CD4-positive, alpha-beta T cell treated with Interleukin-17A for 1 hour (primary cell): ENCODE data around the gene AASDH.

Experiments used
- DNase-seq: peaks from one replicate; pipeline ENCODE4 v3.0.0-alpha.2; 2020

Gene AASDH

DNA sequence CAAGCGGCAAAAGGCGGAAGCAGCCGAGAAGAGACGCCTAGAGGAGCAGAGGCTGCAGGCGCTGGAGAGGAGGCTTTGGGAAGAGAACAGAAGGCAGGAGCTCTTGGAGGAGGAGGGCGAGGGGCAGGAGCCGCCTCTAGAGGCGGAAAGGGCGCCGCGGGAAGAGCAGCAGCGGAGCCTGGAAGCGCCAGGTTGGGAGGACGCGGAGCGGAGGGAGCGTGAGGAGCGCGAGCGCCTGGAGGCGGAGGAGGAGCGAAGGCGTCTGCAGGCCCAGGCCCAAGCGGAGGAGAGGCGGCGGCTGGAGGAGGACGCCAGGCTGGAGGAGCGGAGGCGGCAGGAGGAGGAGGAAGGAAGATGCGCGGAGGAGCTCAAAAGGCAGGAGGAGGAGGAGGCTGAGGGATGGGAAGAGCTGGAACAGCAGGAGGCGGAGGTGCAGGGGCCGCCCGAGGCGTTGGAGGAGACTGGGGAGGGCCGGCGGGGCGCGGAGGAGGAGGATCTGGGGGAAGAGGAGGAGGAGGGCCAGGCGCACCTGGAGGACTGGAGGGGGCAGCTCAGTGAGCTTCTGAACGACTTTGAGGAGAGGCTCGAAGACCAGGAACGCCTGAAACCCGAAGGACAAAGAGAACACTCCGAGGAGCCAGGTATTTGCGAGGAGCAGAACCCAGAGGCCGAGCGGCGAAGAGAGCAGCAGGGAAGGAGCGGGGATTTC, 72.9 kb downstream of the AASDH start:
- no peak for DNase-seq

DNA sequence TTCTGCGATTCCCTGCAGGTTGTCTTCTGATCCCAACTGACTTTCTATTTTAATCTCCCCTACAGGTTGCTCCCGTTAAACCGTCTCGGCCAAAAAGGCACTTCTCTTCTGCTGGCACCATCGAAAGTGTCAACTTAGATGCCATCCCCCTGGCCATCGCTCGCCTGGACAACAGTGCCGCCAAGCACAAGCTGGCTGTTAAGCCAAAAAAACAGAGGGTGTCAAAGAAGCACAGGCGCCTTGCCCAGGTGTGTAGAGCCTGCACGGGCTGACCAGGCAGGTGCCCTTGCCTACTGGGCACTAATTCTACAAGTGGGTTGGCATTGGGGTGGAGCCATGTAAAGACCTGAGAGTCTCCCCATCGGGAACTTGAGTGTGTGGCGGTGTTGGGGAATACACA, 74.2 kb downstream of the AASDH start:
- no peak for DNase-seq

DNA sequence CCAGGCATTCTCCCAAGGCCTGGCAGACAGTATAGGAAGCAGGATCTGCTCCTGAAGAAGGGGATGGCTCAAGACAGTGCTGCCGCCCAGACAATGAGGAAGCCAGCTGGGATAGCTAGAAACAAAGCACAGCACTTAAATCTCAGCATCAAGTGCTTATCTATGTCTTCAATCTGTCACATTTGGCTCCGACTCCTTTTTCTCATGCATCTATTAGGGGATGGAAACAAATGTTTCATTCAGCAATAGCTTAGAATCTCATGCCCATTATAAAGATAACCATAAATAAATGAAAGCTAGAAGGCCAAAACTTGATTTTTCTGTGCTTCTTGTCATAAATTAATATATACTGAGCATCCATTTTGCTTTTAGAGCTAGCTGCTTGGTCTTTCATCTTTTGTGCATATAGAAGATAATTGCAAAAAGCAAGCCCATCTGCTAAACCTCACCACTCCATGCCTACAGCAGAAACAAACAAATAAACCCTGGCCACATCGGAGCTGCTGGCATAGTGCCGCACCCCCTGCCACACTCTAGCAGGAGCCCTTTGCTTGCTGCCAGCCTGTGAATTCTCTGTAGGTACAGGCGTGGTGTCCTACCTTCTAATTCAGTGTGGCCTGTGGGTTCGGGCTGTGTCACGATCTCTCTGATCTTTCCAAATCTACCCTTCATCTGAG, 75.9 kb downstream of the AASDH start:
- DNase-seq: no peak

- no peak for DNase-seq
These were observed 76.7 kb downstream of the AASDH start for GRCh38 chr4:56310401-56311125.

DNA sequence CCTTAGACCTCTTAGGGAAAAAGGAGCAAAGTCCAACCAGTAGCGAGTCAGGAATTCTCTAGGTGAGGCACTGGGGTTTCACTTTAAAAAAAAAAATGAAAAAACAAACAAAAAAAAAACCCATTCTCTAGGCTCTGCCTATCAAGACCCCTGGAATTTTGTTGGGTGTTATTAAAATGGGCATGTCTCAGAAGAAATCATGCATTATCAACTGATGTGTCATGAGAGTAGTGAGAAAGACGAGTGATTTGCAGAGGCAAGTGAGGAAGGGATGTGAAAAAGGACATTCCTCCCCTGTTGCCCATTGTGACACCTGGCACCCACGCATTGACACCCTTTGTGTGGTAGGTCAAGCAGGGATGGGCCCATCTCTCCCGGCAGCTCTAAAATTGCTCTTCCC, 78.9 kb downstream of the AASDH start:
- DNase-seq: no peak

DNA sequence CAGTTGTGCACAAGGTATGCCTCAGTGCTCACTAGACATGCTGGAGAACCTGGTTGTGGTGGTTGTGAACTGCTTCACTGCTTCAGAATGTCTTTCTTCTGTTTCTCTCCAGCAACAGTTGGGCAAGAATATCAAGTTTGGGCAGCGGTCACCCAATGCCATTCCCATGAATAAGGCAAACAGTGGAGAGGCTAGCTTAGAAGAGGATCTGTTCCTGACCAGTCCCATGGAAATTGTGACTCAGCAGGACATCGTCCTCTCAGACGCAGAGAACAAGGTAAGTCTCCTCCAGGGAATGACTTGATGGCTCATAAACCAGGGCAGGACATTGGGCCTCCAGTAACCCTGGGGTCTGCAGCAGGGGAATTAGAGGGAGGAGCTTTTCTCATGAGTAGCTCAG, 79.9 kb downstream of the AASDH start:
- DNase-seq: no peak

- DNase-seq: no peak
These were observed 81.9 kb downstream of the AASDH start for GRCh38 chr4:56305390-56305789.

GRCh38 chr4:56303921-56304320, 83.4 kb downstream of the AASDH start:
- DNase-seq: no peak

- DNase-seq: no peak
These were observed 84.5 kb downstream of the AASDH start for GRCh38 chr4:56302760-56303159.

GRCh38 chr4:56301997-56302496, 85.2 kb downstream of the AASDH start:
- DNase-seq: no peak

- peak; percentile 66 for DNase-seq
These were observed 85.9 kb downstream of the AASDH start for GRCh38 chr4:56301181-56301996.

- DNase-seq: no peak
These were observed 89.1 kb downstream of the AASDH start for GRCh38 chr4:56298236-56298635.

GRCh38 chr4:56297776-56298175, 89.5 kb downstream of the AASDH start:
- DNase-seq: no peak

DNA sequence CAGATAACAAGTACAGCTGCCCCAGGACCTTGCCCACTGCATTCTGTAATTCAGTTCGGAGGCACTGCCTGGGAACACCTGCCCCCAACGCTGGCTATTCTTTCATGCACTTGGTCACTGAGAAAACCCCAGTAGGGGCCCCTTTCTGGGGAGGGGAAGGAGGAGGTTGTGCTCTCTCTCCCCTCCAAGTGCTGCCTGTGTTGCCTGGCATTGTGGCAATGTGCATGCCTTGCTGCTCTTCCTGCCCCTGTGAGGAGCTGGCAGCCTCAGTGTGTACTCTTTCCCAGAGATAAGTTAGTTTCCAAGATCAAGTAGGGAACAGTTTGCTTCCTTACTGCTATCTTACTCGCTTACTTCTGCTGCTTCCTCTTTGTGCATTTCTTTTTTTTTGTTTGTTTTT, 90.8 kb downstream of the AASDH start:
- DNase-seq: no peak

DNA sequence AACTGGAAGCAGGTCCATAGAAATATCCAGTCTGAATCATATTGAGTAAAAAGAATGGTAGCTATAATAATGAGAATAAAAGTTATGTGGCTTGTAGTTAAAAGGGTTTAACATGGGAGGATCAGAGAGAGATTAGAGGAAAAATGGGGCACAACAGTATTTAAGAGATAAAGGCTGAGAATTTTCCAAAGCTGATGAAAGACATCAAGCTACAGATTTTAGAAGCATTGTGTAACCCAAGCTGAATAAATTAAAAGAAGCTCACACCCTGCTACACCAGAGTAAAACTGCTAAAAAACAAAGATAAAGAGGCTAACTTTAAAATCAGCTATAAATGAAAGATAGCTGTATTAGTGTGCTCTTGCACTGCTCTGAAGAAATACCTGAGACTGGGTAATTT, 94.2 kb downstream of the AASDH start:
- DNase-seq: no peak

- no peak for DNase-seq
These were observed 97.4 kb downstream of the AASDH start for GRCh38 chr4:56289934-56290333.

GRCh38 chr4:56288663-56289062, 98.6 kb downstream of the AASDH start:
- no peak for DNase-seq
